ENCODE measurements around the gene BPIFB2.
"Not testable (repeated sequence)": the region's sequence is repeated elsewhere in the genome, so short reads cannot be mapped to it uniquely, and the experiment has no call there.

Gene BPIFB2, protein sequence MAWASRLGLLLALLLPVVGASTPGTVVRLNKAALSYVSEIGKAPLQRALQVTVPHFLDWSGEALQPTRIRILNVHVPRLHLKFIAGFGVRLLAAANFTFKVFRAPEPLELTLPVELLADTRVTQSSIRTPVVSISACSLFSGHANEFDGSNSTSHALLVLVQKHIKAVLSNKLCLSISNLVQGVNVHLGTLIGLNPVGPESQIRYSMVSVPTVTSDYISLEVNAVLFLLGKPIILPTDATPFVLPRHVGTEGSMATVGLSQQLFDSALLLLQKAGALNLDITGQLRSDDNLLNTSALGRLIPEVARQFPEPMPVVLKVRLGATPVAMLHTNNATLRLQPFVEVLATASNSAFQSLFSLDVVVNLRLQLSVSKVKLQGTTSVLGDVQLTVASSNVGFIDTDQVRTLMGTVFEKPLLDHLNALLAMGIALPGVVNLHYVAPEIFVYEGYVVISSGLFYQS

GRCh38 chr20:33007376-33008335, at the start of gene BPIFB2:
BPIFB2 (plus strand) TSS chr20:33007704; CDS start chr20:33008575, 871 bp downstream.
- DNase-seq: no peak

DNA sequence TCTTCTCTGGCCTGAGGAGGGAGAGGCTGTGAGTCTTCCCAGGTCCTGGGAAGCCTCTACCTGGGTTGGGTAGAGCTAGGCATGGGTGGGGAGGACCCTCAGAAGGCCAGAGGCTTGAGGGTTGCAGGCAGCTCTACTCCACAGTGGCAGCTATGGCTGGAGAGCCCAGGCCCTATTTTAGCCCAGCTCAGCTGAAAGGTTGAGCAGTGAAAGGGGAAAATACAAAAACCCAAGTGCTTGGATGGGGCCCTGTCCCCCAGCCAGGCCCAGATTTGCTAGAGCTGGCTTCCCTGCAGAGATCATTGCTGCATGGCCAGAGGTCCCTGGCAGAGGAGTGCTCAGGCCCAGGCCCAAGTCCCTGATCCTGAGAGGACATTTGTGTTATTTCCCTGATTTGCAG, 48.9 kb upstream of the BPIFB2 start:
- no peak for DNase-seq

DNA sequence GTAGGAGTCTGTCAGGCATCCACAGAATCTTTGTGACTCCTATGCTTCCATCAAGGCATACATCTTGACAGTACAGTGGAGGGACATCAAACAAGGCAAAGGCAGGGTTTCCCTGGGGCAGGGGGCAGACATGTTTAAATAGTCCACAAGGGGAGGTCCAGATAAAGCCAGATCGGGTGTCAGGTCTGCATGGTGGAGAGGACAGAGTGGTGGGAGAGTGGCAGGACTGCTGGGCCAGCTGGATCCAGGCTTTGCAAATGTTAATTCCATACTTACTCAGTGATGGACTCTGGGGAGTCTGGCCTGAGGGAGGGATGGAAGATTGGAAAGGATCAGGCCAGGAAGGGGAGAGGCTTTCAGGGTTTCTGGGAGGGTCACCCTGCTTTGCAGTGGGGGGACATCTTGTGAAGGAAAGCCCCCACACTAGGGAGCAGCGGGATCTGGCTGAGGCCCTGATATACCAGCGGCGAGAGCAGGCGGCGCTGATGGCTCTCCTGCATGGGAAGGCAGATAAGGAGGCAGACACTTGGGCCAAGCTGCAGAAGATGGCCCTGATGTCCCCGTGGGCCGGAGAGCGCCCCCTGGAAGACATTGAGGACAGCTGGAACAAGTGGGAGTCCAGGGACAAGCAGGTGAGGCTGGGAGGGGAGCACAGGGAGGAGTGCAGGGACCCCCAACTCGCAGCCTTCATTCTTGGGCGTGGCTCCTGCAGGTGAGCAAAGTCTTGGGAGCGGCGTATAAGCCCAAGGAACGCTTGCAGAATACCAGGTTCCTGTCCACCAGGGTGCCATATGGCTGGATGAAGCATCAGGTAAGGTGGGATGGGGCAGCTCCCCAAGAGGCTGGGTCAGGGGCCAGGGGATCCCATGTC, 47.9 kb upstream of the BPIFB2 start:
- no peak for DNase-seq

GRCh38 chr20:32960222-32960518, 47.3 kb upstream of the BPIFB2 start:
- DNase-seq: no peak

DNA sequence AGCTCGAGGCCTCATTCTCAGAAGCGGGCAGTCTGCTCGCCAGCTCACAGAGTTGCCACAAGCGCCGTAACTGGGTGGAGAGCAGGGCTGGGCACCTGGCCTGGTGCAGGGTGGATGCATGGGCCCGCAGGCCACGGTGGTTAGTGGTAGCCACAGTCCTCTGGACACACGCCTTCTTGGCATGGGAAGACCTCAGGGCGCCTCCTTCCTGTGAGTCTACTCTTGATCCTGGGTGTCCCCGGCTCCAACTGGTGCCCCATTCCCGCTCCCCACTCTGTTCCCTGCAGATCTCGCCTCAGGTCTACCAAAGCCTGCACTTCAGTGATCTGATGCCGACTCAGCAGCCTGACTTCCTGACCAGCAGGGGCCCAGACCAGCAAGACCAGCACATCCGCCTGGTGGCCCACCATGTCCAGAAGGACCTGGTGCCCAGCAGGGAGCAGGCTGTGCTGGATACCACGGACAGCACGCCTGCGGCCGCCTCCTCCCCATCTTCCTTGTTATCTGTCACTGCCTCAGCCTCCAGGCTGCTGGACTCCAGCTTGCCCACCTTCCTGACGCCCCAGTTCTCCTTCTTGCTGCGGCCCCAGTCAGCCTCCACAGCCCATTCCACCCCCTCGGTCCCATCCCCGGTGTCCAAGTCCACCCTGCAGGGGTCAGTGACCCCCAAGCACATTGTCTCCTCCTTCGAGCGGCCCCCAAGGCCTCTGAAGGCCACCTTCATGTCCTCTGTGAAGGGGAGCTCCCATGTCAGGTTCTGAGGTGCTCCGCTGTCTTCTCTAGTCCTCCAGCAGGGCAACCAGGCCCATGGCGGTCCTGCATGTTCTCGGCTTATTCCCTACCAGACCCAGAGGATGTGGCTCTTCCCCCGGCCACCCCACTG, 46.4 kb upstream of the BPIFB2 start:
- DNase-seq: no peak

DNA sequence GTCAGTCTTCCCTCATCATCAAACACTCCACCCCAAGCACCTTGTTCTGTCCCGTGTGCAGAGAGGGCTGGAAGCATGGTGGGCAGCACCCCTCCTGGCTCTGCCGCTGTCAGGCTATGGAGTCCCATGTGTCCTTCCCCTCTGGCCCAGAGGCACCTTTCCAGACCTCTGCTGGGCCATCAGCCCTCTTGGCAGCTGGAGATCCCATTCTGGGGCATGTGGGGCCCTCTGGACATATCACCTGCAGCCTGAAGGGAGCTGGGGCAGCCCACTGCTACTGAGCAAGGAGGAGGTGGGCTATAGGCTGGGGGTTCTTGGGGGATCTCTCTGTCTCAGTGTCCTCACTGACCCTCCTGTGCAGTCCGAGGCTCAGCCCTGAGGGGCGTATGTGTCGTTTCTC, 45.5 kb upstream of the BPIFB2 start:
- no peak for DNase-seq

GRCh38 chr20:32962646-32963045, 44.9 kb upstream of the BPIFB2 start:
- not testable (repeated sequence) for DNase-seq

DNA sequence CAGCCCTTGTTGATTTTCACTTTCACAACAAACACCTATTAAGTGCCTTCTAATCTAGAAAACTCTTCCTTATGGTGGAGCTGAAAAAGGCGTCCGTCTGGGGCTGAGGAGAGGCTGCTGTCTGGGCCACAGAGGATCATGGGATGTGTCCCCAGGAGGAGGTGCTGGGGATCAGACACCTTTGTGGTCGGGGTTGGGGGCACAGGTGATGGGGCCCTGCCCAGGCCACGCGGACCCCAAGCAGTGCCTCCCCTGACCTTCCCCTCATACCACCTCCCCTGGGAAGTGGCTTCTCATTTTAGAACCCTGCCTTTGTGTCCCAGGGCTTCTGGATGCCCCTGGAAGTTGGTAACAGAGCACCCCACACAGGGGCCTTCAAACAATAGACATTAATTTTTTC, 44.3 kb upstream of the BPIFB2 start:
- no peak for DNase-seq

- no peak for DNase-seq
Measured at GRCh38 chr20:32964575-32964974, 42.9 kb upstream of the BPIFB2 start.

DNA sequence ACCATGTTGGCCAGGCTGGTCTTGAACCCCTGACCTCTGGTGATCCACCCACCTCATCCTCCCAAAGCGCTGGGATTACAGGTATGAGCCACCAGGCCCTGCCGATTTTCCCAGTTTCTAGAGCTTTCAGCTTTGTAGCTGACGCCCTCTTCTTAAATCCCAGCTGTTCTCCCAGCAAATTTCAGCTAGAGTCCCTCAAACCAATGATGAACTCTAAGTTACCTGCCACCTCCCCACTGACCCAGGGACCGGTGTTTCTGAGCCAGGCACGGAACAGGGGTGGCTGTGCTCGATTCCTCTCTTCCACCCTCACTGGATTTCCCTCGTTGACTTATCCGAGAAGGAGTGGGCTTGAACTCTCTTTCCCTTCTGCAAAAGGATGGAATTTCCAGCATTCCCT, 42.4 kb upstream of the BPIFB2 start:
- no peak for DNase-seq

GRCh38 chr20:32965581-32966373, 41.7 kb upstream of the BPIFB2 start:
- DNase-seq: no peak

DNA sequence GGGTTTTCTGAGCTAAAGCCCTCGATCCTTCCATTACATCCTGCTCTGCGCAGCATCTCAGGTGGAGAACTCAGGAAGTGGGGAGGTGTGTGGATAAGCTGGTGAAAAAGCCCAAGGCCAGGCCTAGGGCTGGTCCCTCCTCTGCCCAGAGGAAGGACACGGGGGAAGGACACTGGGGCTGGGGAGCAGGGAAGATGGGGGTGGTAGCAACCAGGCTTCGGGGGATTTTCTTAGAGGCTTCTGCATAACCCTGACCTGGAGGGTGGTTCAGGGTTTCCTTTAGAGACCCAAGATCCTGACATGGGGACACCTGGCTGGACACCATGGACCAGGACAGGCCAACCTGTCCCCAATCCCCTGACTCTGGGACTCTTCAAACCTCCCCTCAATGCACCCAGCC, 41.1 kb upstream of the BPIFB2 start:
- DNase-seq: no peak

GRCh38 chr20:32966881-32967781, 40.4 kb upstream of the BPIFB2 start:
- no peak for DNase-seq

GRCh38 chr20:32967961-32968457, 39.5 kb upstream of the BPIFB2 start:
- DNase-seq: no peak

DNA sequence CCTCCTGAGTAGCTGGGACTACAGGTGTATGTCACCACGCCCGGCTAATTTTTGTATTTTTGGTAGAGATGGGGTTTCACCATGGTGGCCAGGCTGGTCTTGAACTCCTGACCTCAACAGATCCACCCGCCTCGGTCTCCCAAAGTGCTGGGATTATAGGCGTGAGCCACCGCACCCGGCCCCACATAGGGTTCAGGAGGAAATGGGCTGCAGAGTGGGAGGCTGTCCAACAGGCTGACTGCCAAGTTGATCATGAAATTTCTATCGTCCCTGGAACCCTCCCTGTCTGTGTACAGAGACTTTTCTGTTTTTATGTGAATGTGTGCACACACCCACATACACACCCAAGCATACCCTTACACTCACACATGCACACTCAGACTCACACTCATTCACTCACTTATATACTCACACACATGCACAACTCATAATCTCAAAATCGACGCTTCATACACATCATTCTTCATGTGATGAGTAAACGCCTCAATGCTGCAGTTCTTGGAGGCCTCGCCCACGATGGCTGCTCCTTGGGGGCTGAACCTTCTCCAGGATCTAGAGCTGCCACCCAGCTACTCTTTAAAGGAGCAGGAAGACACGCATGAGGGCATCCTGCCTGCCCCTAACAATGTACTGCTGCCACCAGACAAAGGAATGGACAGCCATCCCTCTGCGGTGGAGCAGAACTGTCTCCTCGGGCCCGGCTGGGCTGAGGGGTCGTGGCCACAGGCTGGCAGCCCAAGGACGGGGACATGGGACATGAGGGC, 38.8 kb upstream of the BPIFB2 start:
- DNase-seq: no peak

DNA sequence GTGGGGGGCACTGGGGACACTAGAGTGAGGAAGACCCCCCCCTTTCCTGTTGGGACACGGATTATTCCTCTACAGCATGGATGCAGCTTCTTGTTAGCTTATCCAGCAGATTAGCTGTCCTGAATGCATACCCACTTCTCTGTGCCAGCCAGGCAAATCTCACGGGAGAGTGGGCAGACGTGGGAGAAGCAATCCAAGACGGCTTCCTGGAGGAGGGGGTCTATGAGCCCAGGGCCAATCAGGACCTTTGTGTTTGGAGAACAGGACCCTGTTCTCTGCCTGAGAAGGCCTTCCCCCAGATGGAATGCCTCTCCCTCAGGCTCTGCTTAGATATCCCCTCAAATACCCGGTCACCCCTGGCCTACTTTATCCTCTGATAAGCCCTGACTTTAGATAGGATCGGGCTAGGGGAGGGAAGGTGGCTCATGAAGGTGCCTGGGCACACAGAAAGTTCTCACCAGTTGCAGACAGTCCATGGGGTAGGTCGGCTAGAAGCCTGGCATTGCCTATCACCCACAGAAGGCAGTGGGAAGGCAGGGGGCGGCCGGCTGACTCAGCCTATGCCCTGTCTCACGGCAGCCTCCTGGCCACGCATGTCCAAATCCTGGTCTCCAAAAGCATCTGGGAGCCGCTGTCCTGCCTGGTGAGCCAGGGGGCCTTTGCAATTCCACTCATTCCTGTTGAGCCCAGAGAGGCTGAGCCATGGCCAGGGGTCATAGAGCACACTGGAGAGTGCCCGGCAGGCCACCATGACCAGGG, 38.0 kb upstream of the BPIFB2 start:
- DNase-seq: no peak

DNA sequence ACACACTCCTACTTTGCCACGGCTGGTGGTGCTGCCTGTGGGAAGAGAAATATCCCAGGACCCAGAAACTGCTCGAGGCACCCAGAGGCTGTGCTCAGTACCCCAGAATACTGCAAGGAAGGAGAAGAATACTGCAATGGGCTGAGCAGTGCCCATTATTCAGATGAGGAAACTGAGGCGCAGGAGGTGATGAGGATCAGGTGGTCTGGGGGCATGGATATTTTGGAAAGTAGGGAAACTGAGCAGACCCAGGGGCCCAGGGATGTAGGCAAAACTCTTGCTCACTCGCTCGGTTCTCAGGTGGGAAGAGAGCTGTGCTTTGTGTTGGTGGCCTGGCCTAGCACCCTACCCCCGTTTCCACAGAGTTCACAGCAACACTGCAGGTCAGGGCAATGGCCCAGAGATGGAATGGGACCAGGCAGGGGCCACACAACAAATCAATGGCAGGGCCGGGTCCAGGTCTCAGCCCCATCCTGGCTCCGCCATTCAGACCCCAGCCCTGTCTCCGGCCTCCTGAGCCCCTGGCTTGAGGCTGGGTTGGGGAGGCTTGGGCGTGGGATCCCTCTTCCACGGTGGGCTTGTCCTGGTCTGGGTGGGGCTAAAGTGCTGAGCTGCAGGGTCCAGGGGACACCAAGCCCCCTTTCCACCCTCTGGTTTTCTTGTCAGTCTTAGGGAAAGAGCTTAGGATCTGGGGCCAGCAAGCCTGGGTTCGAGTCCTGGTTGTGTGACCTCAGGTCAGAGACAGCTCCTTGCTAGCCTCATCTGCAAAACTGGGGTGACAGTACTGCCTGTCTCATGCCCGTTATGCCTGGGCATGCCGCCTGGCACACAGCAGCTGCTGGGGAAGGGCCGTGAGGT, 37.2 kb upstream of the BPIFB2 start:
- DNase-seq: no peak
